NCI-H2029 treated with DMSO at 0.1 percent for 48 hours (cell line): ENCODE measurements around the gene B3GNT8.
"Not testable (repeated sequence)": the region's sequence is repeated elsewhere in the genome, so short reads cannot be mapped to it uniquely, and the experiment has no call there.

Source experiments
- DNase-seq: peaks from one replicate; lab custom pipeline; 2025; lab: John Stamatoyannopoulos, UW

The B3GNT8 gene

DNA sequence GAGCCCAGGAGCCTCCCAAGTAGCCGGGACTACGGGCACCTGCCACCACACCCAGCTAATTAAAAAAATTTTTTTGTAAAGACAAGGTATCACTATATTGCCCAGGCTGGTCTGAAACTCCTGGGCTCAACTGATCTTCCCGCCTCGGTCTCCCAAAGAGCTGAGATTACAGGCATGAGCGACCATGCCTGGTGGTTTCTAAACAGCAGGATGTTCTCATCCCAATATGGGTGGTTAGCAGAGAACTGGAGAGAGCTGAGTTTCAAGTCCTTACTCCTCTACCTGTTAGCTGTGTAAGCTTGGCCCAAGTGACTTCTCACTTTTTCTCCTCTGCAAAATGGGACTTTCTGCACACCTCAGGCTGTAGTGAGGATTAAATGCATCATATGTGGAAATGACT is 42.8 kb downstream of the B3GNT8 start:
- DNase-seq: no peak

DNA sequence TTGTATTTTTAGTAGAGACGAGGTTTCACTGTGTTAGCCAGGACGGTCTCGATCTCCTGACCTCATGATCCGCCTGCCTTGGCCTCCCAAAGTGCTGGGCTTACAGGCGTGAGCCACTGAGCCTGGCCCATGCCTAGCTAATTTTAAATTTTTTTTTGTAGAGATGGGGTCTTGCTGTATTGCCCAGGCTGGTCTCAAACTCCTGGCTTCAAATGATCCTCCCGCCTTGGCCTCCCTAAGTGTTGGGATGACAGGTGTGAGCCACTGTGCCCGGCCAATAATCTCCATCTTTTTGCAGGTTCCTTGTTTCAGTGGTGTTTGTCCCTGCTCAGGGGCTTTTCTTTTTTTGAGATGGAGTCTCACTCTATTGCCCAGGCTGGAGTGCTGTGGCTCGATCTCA is 45.6 kb downstream of the B3GNT8 start:
- DNase-seq: not testable (repeated sequence)

GRCh38 chr19:41377977-41378709 is 49.0 kb downstream of the B3GNT8 start:
- DNase-seq: no peak

DNA sequence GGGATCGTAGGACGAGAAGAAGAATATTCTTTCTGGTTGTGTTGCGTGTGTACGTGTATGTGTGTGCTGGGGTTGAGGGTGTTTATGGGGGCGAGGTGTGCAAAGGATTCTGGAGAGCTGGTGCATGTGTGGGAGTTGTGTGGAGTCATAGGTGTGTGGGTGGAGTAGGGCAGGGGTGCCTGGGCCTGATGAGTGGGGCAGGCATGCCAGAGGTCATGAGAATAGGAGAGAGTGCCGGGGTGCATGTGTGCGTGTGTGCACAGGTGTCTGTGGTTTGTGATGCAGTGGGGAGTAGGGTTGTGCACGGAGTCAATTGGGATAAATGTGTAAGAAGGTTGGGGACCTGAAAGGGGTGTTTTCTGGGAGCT is 50.2 kb downstream of the B3GNT8 start:
- no peak for DNase-seq

DNA sequence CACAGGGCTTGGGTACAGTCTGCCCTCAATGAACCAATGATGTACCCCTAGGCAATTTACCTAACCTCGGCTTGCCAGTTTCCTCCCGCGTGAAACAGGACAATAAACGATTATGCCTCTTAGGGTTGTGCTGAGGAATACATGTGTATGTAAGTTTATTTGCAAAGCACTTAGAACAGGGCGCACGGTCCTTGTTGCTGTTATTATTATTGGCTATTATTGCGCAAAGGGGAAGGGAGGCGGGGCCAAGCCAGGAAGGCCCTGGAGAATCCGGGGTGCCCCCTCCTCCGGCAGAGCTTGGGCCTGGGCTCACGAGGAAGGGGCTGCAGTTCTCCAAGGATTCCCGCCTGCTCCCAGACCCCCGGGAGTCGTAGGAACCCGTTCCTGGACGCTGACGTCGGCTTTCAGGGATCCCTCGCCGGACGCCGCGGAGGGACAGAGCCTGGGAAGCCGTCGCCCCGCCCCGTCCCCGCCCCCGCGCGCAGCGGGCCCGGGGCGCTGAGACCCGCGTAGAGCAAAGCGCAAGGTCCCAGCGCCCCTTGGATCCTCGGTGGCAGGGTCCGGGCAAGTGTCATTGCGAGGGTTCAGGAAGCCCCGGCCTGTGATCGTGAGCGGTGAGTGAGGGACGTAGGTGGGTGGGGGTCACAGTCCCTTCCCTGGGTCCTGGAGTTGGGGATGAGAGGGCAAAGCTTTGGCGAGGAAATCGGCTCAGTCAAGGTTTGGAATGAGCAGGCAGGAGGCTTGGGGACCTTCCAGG is 50.8 kb downstream of the B3GNT8 start, which contains the start of gene TMEM91:
Gene TMEM91 (plus strand): TSS at position 293 of the 757 bp plus-strand sequence. CDS start 1,777 bp downstream, outside the sequence.
- peak; percentile 21 for DNase-seq
